ENCODE measurements around the gene GNPAT. TPM values are rescaled to one million over a fixed set of nuclear protein-coding genes. Genes with fewer than 3 reads are reported as not detected.

The GNPAT gene
- total and polyA plus RNA-seq, 2 experiments from 2014 or later = 32.8 to 45.4 TPM

DNA sequence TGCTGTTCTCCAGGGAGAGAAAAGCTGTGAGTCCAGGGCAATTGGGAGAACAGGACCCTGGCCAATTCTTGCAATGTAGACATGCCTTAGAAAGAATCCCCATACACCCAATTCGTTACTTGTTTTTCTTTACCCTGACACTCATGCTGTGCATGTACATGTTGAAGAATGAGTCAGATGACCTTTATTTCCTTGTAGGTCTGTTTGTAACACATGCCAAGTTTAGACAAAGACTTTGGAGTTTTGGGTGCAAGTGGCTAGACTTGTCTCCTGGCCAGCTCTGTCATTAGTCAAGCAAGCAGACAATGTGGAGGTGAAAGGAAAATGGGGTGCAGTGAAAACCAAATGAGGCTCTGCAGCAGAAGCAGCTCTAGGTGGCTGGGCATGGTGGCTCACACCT is 38.1 kb downstream of the GNPAT start (continued):
- TF ChIP-seq, protein P1, sequence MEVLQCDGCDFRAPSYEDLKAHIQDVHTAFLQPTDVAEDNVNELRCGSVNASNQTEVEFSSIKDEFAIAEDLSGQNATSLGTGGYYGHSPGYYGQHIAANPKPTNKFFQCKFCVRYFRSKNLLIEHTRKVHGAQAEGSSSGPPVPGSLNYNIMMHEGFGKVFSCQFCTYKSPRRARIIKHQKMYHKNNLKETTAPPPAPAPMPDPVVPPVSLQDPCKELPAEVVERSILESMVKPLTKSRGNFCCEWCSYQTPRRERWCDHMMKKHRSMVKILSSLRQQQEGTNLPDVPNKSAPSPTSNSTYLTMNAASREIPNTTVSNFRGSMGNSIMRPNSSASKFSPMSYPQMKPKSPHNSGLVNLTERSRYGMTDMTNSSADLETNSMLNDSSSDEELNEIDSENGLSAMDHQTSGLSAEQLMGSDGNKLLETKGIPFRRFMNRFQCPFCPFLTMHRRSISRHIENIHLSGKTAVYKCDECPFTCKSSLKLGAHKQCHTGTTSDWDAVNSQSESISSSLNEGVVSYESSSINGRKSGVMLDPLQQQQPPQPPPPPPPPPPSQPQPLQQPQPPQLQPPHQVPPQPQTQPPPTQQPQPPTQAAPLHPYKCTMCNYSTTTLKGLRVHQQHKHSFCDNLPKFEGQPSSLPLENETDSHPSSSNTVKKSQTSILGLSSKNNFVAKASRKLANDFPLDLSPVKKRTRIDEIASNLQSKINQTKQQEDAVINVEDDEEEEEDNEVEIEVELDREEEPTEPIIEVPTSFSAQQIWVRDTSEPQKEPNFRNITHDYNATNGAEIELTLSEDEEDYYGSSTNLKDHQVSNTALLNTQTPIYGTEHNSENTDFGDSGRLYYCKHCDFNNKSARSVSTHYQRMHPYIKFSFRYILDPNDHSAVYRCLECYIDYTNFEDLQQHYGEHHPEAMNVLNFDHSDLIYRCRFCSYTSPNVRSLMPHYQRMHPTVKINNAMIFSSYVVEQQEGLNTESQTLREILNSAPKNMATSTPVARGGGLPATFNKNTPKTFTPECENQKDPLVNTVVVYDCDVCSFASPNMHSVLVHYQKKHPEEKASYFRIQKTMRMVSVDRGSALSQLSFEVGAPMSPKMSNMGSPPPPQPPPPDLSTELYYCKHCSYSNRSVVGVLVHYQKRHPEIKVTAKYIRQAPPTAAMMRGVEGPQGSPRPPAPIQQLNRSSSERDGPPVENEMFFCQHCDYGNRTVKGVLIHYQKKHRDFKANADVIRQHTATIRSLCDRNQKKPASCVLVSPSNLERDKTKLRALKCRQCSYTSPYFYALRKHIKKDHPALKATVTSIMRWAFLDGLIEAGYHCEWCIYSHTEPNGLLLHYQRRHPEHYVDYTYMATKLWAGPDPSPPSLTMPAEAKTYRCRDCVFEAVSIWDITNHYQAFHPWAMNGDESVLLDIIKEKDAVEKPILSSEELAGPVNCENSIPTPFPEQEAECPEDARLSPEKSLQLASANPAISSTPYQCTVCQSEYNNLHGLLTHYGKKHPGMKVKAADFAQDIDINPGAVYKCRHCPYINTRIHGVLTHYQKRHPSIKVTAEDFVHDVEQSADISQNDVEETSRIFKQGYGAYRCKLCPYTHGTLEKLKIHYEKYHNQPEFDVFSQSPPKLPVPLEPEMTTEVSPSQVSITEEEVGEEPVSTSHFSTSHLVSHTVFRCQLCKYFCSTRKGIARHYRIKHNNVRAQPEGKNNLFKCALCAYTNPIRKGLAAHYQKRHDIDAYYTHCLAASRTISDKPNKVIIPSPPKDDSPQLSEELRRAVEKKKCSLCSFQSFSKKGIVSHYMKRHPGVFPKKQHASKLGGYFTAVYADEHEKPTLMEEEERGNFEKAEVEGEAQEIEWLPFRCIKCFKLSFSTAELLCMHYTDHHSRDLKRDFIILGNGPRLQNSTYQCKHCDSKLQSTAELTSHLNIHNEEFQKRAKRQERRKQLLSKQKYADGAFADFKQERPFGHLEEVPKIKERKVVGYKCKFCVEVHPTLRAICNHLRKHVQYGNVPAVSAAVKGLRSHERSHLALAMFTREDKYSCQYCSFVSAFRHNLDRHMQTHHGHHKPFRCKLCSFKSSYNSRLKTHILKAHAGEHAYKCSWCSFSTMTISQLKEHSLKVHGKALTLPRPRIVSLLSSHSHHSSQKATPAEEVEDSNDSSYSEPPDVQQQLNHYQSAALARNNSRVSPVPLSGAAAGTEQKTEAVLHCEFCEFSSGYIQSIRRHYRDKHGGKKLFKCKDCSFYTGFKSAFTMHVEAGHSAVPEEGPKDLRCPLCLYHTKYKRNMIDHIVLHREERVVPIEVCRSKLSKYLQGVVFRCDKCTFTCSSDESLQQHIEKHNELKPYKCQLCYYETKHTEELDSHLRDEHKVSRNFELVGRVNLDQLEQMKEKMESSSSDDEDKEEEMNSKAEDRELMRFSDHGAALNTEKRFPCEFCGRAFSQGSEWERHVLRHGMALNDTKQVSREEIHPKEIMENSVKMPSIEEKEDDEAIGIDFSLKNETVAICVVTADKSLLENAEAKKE (CRISPR knock-in tag; IDR thresholded peaks at IDR 0.05) = no peak

DNA sequence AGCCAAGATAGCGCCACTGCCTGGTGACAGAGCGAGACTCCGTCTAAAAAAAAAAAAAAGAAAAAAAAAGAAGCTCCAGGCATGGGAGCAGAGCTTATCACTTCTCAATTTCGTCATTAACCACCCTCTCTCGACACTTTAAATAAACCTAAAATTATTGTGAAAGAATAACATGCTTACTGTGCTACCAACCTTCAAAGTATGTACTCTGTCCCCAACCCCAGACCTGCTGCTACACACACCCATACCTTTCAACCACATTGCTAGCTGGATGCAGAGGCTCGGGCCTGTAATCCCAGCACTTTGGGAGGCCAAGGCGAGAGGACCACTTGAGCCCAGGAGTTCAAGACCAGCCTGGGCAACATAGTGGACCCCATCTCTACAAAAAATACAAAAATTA is 38.7 kb downstream of the GNPAT start:
- no peak overlapping the region for H3K4me3 ChIP-seq
- Mint-ChIP-seq H3K27ac (no peak overlapping the region), H3K4me1 (no peaks in the 10 kb centered on the region), H3K36me3 (ENCODE audit: low read depth) (peaks cover 3% of the 10 kb centered on the region; the same call in 2 of the 3 replicates), H3K27me3 (ENCODE audit: insufficient read depth, low read depth, poor library complexity) (peaks cover 8% of the 10 kb centered on the region), H3K4me3 (no peak overlapping the region), H3K9me3 (no peaks in the 10 kb centered on the region; the same call in 2 of the 3 replicates)
- H3K36me3 ChIP-seq (ENCODE audit: insufficient read depth) = peaks cover 10% of the 10 kb centered on the region; the same call in 1 of the 2 replicates
- no peaks in the 10 kb centered on the region for H3K4me1 ChIP-seq (ENCODE audit: insufficient read depth)
- no peaks in the 10 kb centered on the region for H3K27me3 ChIP-seq (ENCODE audit: insufficient read depth)
- H3K79me2 ChIP-seq (replicated peaks; ENCODE audit: insufficient read depth) = no peaks in the 10 kb centered on the region
- DNase-seq (ENCODE audit: low spot score) (no peak), ATAC-seq (no peak)
- no peak overlapping the region for H3K4me2 ChIP-seq
- H3K27ac ChIP-seq (ENCODE audit: low read depth) = no peak overlapping the region
- H3F3A ChIP-seq (replicated peaks; ENCODE audit: low read depth) = no peaks in the 10 kb centered on the region
- no peak for TF ChIP-seq NANOG (IDR thresholded peaks at IDR 0.05; ENCODE audit: borderline replicate concordance)
- TF ChIP-seq, protein P2, sequence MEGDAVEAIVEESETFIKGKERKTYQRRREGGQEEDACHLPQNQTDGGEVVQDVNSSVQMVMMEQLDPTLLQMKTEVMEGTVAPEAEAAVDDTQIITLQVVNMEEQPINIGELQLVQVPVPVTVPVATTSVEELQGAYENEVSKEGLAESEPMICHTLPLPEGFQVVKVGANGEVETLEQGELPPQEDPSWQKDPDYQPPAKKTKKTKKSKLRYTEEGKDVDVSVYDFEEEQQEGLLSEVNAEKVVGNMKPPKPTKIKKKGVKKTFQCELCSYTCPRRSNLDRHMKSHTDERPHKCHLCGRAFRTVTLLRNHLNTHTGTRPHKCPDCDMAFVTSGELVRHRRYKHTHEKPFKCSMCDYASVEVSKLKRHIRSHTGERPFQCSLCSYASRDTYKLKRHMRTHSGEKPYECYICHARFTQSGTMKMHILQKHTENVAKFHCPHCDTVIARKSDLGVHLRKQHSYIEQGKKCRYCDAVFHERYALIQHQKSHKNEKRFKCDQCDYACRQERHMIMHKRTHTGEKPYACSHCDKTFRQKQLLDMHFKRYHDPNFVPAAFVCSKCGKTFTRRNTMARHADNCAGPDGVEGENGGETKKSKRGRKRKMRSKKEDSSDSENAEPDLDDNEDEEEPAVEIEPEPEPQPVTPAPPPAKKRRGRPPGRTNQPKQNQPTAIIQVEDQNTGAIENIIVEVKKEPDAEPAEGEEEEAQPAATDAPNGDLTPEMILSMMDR (conservative IDR thresholded peaks at IDR 0.05; ENCODE audit: low read depth in 2 of 2) = 0 out of 4 replicates have a peak, but pooled peaks of 1 of the 2 experiments have one; percentile 1
- no peaks in the 10 kb centered on the region for H3K9me2 ChIP-seq (ENCODE audit: insufficient read depth)
- H4K20me1 ChIP-seq (replicated peaks; ENCODE audit: insufficient read depth) = no peaks in the 10 kb centered on the region; the same call in 1 of the 2 replicates
- H2AFZ ChIP-seq = no peak overlapping the region

Data from GM23338 (cell line).